ENCODE results near the gene TSPO2. TPM values are rescaled to one million over a fixed set of nuclear protein-coding genes. Genes with fewer than 3 reads are reported as not detected.

The TSPO2 gene
- total RNA-seq, 1 experiment from 2014 or later = not detected

GRCh38 chr6:41090841-41091761, 48.8 kb downstream of the TSPO2 start:
- Histone ChIP-seq H3K27me3 (no peaks in the 10 kb centered on the region), H3K4me3 (no peak overlapping the region), H3K36me3 (peaks cover 73% of the 10 kb centered on the region), H3K27ac (no peak overlapping the region), H3K4me1 (no peaks in the 10 kb centered on the region), H3K9me3 (replicated peaks) (no peaks in the 10 kb centered on the region)
- no peak for DNase-seq

- peak in 1 of 2 experiments; percentile 29 for DNase-seq
- peaks cover 4% of the 10 kb centered on the region; the same call in 1 of the 2 replicates for H3K4me1 ChIP-seq
- no peak overlapping the region for H3K27ac ChIP-seq
- no peaks in the 10 kb centered on the region for H3K9me3 ChIP-seq (replicated peaks)
- H3K27me3 ChIP-seq = no peaks in the 10 kb centered on the region
- no peak overlapping the region for H3K4me3 ChIP-seq
- peaks cover 73% of the 10 kb centered on the region for H3K36me3 ChIP-seq
These were observed 50.3 kb downstream of the TSPO2 start for GRCh38 chr6:41092421-41093140.

DNA sequence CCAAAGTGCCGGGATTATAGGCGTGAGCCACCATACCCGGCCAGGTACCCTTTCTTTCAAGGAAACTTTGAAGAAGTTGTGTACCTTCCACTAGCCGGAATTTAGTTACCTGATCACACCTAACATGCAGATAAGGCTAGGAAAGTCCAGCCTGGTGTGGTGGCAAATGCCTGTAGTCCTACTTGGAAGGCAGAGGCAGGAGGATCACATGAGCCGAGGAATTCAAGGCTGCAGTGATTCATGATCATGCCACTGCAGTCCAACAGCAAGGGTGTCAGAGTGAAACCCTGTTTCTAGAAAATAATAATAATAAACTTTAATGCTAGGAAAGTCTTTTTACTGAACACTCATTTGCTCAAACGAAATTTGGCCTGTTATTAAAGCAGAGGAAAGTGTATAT, 51.5 kb downstream of the TSPO2 start:
- no peak overlapping the region for H3K4me3 ChIP-seq
- no peaks in the 10 kb centered on the region for H3K27me3 ChIP-seq
- peaks cover 81% of the 10 kb centered on the region for H3K36me3 ChIP-seq
- no peak overlapping the region for H3K27ac ChIP-seq
- no peak for DNase-seq
- H3K9me3 ChIP-seq (replicated peaks) = no peaks in the 10 kb centered on the region
- peaks cover 10% of the 10 kb centered on the region for H3K4me1 ChIP-seq

Other genes with a start within 250 kb of the TSPO2 start
- 0.23 and 0.40 TPM in 2 replicates for gene UNC5CL, start 3.2 kb upstream of the TSPO2 start, total RNA-seq (2014; rRNA removed; shearing (Covaris generic))
- 7.0 and 7.7 TPM in 2 replicates for gene APOBEC2, start 10.7 kb downstream of the TSPO2 start, total RNA-seq (2014; rRNA removed; shearing (Covaris generic))
- gene OARD1, start 29.9 kb downstream of the TSPO2 start, total RNA-seq (2014; rRNA removed; shearing (Covaris generic)) = 24.8 and 30.8 TPM in 2 replicates
- gene NFYA, start 30.5 kb downstream of the TSPO2 start, total RNA-seq (2014; rRNA removed; shearing (Covaris generic)) = 32.4 and 33.3 TPM in 2 replicates
- gene TREML1, start 111.9 kb downstream of the TSPO2 start, total RNA-seq (2014; rRNA removed; shearing (Covaris generic)) = 0.10 TPM in 1 of 2 replicates, not detected in the other
- gene TREM2, start 120.6 kb downstream of the TSPO2 start, total RNA-seq (2014; rRNA removed; shearing (Covaris generic)) = 0.61 and 0.71 TPM in 2 replicates
- gene TREML2, start 158.7 kb downstream of the TSPO2 start, total RNA-seq (2014; rRNA removed; shearing (Covaris generic)) = 0.06 TPM in 1 of 2 replicates, not detected in the other
- 0.06 TPM in 1 of 2 replicates, not detected in the other for gene TREML4, start 185.9 kb downstream of the TSPO2 start, total RNA-seq (2014; rRNA removed; shearing (Covaris generic))
- gene TREM1, start 244.2 kb downstream of the TSPO2 start, total RNA-seq (2014; rRNA removed; shearing (Covaris generic)) = not detected in 2 replicates

Measured in SJCRH30 (cell line).